Body of pancreas (tissue), 4 donors: ENCODE data around the gene SYNE1.

Experiments
- CTCF ChIP-seq, 7 experiments: fragments of 450-650 bp in 4 of 7; fragments of 200-600 bp in 3 of 7; sonication (generic) in 3 of 7; IDR thresholded peaks; one replicate each; pipeline ENCODE4 v1.5.1; 2016 to 2019; ENCODE audit warnings: antibody characterized with exemption in 7 of 7
- POLR2A ChIP-seq, 3 donors: fragments of 450-650 bp; IDR thresholded peaks; one replicate each; pipeline ENCODE4 v1.6.1; 2016; ENCODE audit warnings: antibody characterized with exemption in 3 of 3, mild to moderate bottlenecking in 2 of 3

- no peak for TF ChIP-seq CTCF (IDR thresholded peaks at IDR 0.05)
- TF ChIP-seq POLR2A (IDR thresholded peaks at IDR 0.05), result no peak
These were observed 61.5 kb downstream of the SYNE1 start for GRCh38 chr6:152575621-152576150.
